HG02938 (cell line): ENCODE data around the gene SPON1.
"Not testable (repeated sequence)": the region's sequence is repeated elsewhere in the genome, so short reads cannot be mapped to it uniquely, and the experiment has no call there.

ENCODE experiments used
- ATAC-seq: cut with Tn5 transposase; IDR thresholded peaks from one replicate; pipeline ENCODE4 v1.9.1; 2021; ENCODE audit warnings: mild to moderate bottlenecking, moderate library complexity; ENCODE audit not compliant: unreplicated experiment

Gene SPON1

DNA sequence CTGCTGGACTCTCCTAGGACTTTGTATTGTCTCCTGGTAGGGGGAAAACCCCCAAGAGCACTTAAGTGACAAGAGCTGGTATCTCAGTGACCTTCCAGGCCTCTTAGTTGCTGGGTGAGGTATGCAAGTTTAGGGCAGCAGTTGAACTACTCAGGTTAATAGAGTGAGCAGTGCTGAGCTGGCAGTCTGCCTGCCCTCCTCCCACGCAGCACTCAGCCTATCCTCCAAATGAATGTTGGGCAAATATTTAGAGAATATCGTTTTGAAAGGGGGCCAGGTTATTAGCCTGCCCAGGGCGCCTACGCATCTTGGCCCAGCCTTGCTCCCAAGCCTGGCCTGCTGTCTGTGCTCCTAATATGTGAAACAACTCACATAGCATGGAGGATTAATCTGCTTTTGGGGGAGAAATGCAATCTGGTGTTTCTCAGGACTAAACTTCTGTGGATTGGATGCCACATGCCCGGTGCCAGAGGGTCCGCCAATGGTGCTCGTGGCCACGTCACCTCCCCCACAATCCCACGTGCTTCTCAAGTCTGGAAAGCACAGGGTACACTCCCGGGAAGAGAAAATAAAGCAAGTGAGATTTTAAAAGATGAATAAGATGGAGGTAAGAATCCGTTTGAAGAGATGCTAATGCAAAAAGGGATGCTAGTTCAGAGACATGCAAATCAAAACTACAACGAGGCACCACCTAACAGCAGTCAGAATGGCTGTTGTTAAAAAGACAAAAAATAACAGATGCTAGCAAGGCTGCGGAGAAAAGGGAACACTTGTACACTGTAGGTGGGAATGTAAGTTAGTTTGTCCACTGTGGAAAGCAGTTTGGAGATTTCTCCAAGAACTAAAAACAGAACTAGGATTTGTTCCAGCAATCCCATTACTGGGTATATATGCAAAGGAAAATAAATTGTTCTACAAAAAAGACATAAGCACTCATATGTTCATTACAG is 67.7 kb downstream of the SPON1 start:
- ATAC-seq, result no peak

DNA sequence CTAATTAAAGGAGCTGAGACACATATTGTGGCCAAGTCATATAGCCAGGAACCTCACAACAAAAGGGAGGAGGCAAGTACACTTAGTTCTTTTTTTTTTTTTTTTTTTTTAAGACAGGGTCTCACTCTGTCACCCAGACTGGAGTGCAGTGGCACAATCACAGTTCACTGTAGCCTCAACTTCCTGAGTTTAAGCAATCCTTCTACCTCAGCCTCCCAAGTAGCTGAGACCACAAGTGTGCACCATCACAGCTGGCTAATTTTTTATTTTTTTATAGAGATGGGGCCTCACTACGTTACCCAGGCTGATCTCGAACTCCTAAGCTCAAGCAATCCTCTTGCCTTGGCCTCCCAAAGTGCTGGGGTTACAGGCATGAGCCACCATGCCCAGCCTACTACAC is 73.0 kb downstream of the SPON1 start:
- ATAC-seq, result not testable (repeated sequence)

DNA sequence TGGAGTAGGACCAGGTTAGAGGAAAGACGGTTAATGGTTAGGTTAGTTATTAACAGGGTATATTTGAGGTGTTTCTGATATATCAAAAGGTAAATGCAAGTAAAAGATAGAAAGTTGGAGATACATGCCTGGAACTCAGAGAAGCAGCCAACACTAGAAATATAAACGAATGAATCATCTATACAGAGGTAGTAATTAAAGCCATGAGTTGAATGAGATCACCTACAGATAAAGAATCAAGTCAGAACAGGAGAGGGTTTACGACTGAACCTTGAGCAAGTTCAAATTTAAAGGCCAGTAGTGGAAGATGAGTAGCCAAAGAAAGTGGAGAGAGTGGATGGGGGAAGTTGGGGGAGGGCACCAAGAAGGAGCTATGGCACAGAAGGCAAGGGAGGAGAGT is 73.9 kb downstream of the SPON1 start:
- ATAC-seq, result no peak

DNA sequence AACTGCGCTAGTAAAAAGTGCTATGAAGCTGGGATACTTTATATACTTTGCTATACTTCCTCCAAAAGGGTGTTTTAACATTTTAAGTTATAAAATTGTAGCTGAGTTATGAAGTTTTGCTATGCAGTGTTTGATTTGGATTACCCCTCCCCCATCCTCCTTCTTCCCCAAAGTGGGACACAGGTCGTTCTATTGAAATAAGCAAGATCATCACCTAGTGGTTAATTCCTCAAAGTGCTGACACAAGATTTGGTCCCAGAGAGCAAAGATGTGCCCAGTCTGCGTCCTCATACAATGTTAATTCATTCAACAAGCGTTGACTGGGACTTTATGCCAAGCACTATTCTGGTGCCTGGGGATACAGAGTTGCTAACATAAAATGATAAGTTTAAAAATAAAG is 78.5 kb downstream of the SPON1 start:
- ATAC-seq, result no peak

DNA sequence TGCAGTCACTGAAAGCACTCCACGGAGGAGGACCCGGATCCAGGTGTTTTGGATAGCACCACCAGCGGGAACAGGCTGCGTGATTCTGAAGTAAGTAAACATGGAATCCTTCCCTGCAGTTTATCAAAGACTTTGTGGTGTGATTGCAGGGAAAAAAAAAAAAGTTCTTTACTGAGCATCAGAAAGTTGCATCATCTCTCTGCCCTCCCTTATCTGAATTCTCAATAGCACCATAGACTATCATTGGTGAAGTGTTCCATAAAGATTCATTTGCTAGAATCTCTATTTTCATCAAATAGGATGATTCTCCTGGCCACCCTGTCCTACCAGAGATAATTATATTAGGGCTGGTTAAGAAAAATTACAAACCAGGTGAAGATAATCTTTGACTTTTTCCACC is 79.0 kb downstream of the SPON1 start:
- ATAC-seq, result no peak

DNA sequence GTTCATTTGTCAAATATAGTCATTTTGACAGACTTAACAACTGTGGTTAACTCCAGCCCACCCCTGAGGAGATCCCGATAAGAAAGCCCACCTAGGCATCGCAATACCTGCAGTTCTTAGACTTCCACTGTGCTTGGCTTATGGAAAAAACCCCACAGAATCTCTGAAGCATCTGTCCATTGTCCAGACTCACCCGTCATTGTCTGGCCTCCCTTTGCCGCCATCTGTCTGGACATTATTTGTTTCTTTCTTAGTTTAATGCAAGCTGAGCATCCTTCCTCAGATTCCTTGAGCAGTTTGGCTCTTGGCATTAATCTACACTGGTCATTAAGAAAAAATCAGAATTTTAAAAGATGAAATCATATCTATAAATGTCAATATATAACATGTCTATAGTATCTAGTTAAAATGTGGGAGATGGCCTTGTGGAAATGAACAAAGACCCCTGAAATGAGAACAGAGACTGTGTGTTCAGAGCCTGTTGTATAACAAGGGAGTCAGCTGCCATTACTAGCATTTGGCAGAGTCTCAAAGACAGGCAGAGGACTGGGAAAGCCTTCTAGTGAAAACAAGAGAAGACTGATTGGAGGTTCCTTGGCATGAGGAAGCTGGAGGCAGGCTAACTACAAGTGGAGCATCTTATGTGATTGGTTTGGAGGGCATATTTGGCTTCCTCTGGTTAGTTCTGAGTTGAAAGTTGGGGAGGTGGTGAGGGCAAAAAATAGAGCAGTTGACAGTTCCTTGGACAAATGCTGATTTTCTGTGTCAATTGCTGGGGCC is 80.4 kb downstream of the SPON1 start:
- no peak for ATAC-seq

DNA sequence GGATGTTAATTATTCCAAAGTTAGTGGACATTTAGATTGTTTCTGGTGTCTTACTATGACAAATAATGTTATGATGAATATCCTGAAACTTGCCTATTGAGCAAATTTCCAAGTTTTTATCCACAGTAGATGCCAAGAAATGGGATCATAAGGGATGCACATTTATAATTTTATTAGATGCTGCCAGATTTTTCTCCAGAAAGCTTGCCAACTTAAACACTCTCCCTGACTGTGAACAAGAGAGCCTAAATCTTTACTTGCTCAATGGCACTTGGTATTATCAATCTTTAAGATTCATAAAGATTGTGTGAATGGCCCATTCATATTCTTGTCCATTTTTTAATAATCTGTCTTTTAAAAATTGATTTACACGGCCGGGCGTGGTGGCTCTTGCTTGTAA is 82.4 kb downstream of the SPON1 start:
- no peak for ATAC-seq

DNA sequence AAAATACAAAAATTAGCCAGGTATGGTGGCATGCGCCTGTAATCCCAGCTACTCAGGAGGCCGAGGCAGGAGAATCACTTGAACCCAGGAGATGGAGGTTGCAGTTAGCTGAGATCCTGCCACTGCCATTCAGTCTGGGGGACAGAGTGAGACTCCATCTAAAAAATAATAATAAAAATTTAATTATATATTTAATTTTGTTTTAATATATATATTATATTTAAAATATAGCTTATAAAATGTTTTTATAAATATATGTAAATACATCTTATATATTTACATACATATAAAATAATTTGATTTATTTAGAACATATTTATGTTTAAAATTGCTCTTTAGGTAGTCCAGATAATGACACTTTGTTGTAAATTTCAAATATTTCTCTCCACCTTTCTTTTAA is 82.9 kb downstream of the SPON1 start:
- ATAC-seq, result no peak

DNA sequence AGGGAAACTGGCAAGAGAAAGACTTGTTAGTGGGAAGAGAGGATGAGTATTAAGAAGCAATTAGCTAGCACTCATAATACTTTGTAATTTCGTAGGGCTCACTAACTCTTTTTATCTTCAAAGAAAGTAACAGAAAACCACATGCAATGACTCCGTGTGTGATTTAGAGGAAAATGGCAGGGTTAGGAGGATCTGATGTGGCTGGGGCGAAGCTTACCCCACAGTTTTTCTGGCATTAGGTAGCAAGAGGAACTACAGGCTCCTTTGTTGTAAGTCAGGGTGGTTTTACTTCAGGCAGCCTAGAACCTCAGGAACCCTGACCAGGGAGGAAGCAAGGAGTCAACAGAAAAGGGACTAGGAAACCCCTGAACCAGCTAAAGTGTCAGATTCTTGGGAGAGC is 89.7 kb downstream of the SPON1 start:
- no peak for ATAC-seq

DNA sequence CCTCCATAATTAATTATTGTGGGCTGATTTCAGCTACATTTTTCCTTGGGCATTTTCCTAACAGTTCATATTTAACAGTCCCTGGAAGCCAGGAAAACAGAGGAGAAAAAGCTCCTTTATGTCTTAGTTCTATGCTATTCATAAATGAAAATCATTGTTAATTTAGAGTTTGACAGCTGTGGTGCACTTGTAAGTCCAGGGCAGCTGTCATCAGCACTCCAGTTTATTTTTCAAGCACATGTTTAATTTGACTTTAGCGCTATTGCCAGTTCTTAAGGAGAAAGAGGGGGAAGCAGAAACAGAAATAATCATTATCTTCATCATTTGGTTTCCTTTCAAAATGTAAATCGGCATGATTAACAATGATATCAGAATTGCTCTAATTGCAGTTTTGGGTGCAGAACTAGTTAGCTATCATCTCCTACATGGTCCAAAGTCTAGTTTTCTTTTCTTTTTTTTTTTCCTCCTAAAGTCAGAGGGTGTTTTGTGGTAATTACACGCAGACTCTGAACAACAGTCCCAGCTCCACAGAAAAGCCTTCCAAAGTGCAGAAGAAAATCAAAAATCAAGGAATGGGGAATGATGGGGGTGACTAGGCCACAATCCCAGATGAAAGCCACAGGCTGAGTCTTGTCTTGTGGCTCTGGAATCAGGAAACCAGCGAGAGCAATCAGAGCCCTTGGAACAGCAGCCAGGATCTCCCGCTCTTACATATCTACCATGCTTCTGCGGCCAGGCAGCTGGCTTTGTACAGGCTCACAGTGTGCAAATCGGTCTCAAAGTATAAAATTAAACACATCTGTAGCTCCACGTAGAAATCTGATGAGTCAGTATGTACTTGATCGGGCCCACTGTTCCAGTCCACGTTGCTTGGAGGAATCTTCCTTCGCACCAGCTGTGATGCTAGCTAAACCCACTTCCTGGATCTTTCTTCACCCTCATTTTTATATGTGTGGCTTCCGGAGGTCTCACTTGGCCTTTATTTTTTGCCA is 91.9 kb downstream of the SPON1 start:
- no peak for ATAC-seq

DNA sequence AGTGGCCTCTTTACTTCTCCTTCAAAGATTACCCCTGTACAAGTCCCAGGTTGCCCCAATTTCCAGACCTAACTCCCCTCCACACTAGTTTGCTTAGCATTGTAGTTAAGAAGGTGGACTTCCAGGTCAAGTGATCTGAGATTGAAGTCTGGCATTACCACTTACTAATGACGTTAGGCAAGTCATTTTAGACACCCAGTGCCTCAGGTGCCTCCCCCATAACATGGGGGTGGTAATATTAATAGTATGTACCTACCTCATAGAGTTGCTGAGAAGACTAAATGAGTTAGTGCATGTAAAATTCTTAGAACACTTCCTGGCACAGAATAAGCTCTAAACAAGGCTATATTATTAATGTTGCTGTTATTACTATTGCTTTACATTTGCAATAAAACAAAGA is 93.4 kb downstream of the SPON1 start:
- ATAC-seq, result no peak

DNA sequence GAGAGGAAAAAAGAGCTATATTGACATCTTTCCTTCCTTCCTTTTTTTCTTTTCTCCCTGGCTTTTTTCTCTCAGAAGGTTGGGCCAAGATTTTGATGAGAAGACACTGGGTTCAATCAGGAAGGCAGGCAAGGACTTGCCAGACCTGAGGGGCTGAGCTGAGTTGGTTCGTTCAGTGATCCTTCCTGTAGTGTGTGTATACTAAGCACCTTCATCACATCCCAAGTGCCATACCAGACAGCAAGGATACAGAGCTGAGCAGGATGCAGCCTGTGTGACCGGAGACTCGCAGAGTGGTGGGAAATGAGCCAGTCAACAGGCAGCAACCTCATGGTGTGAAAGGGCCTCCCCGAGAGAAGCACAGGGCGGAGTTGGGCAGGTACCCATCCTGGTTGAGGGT is 95.5 kb downstream of the SPON1 start:
- ATAC-seq, result no peak

DNA sequence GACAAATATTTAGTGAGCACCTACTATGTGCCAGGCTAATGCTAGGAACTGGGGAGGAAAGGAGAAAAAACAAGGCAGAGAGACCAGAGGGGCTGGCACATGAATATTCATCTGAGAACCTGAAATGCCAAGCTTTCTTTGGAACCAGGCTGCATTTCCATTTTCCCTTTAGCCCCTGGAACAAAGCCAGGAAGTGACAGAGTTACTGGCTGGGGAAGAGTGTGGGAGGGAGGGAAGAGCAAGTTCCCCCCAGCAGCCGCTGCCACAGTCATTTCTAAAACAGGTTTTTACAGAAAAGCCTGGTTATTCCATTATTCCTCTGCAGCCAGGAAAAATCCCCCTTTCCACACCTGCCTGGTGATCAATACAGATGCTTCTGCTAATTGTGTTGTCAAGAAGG is 97.0 kb downstream of the SPON1 start:
- no peak for ATAC-seq

DNA sequence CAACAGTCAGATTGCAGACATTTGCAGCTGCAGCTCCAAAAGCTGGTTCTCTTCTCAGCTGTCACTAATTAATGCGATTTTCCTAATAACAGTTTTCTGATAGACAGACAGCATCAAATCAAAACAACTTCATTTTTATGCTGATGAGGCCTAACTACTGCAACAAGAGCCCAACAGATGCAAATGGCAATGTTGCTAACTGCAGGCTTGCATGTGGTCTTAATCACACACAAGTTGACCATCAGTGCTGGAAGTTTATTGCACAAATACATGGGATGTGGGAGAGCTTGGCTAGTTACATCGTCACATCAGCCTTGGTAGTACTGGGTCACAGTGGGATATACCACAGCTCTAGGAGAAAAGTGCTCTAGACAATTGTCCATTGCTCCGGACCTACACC is 99.2 kb downstream of the SPON1 start:
- no peak for ATAC-seq

DNA sequence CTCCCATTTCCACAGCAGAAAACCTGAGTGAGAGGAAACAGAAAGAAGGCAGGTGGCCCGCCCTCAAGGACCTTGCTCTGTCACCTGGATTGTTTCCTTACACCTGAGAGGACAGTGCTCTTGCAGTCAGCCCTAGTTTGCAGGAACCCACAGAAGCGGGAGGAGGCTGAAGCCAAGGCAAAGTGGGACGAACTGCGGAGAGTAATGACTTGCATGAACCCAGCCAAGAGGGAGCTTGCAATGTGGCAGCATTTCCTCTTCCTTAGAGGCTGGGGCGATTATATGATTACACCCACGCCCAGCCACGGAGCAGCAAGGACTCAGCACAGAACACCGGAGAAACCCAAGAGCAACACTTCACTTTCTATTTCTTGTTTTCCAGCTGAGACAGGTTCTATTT is 102.6 kb downstream of the SPON1 start:
- no peak for ATAC-seq

DNA sequence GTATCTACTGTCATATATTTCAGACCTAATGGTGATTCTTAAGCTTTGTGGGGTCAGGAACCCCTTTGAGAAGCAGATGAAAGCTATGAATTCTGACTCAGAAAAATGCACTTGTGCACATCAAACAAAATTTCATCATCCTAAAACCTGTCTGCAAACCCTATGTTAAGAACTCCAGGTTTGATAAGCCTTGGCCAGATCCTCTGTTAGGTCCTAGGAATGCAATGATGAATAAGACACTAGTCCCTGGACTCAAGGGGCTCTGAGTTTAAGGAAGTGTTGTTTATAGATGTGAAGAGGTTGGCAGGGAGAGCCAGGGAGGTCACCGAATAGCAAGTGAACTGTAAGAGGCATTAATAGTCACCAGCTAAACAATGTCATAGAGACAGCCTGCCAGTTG is 103.2 kb downstream of the SPON1 start:
- no peak for ATAC-seq

DNA sequence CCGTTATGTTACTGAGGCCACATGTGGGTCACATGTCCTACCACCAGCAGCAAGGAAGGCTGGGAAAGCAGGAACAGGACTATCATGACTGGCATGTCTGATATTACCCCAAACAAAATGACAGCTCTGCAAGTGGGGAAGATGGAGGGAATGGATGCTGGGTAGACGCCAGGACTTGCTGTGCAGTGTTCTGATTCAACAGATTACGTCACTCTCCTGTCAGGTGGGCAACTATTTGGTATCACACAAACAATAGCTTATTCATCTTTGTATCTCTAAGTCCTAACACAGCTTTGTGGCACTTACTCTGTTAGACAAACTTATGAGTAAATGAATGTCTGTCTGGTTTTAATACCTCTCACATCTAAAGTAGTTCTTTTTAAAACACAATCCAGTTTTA is 105.2 kb downstream of the SPON1 start:
- no peak for ATAC-seq

DNA sequence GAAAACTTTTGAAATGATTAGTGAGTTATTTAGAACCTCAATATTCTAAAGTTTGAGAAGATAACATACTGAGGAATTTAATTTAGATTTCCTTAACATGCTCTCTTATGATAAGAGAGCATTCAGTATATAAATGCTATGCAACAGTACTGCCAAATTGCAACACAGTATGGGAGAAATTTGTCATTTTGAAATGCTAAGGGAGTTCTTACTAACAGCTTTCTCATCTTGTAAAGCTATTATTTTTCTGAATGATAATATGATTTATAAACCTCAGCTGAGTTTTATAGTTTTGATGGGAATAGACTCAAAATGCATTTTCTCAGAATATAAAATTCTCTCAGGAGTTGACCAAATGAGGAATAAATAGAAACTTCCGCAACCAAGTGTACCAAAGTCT is 108.4 kb downstream of the SPON1 start:
- ATAC-seq, result no peak

DNA sequence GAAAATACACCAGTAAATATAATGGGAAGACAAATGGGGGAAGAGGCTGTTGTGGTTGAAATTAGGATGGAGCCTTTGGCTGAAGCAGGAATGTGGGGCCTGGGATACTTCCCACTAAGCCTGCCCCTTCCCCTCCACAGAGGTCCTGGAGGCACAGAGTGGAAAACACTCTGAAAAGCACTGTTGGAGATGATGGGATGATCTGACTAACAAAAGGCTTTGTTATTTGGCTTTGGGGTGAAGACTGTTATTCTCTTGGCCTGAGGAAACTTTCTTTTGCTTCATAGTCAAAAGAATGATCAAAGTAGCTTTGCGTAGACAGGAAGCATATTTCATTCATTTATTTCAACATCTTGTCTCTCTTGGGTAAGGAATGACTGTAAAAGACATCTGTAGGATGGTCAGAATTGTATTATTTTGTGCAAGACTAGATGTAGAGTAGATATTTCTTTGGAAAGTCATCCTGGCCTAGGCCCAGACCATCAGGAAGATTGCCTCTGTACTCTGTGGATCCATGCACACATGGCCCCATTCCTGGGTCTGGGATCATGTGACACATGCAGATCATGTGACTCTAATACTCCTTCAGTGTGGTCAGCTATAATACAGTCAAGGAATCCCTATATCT is 111.4 kb downstream of the SPON1 start:
- ATAC-seq, result no peak
